NCI-H1092 treated with DMSO at 0.1 percent for 48 hours (cell line): Measurements from ENCODE around the gene PPM1L.
"Not testable (repeated sequence)": the region's sequence is repeated elsewhere in the genome, so short reads cannot be mapped to it uniquely, and the experiment has no call there.

Experiments used
- DNase-seq: peaks from one replicate; lab custom pipeline; 2025; lab: John Stamatoyannopoulos, UW

PPM1L gene

DNA sequence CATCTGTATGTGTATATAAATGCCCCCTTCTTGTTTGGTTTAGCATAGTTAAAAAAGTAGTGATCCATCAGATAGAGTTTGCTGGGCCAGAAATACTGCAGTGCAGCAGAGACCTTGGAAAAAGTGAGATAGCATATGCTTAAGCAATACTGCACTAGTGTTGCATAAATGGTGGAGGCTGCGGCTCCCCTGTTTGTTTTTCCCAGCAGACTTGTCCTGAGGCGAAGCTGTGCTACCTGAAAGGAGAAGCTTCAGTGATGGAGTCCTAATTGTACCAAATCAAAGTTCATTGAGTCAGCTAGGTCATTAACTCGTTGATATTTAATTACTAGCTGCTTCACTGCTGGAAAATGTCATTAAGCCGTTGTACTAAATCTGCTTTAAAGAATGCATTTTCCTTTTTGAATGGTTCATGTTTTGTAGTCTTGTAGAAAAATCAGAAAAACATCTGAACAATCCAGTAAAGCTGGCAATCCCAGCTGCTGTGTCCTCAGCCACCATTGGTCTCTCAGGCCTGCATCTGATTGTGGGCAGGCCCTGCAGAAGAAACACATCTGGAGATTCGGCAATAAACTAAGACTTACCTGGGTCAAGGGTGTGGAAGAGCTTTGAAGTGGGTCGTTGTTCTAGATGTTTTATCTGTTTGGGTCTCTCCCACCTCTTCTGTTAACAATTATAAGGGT, 179.5 kb downstream of the PPM1L start:
- no peak for DNase-seq

DNA sequence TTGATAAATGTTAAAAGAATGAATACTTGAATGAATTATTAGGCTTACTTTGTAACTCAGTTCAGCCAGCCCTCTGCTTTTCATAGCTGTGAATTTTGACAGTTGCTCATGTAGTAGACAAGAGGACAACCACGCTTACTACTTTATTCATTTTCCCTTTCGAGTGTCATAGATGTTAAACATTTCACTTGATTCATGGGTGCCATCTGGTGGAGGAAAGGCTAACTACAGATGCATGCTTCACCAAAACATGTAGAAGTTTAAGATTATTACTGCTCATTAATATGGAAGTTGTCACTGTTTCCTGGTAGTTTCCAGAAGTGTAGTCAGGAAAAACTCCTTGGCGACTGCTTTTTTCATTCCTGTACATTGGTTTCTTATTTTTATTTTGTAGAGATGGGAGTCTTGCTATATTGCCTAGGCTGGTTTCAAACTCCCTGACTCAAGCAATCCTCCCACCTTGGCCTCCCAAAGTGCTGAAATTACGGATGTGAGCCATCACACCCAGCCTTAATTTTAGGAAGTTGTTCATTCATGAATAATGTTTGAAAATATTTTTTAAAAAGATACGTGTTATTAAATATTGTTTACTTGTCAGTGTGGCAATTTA, 186.0 kb downstream of the PPM1L start:
- no peak for DNase-seq

DNA sequence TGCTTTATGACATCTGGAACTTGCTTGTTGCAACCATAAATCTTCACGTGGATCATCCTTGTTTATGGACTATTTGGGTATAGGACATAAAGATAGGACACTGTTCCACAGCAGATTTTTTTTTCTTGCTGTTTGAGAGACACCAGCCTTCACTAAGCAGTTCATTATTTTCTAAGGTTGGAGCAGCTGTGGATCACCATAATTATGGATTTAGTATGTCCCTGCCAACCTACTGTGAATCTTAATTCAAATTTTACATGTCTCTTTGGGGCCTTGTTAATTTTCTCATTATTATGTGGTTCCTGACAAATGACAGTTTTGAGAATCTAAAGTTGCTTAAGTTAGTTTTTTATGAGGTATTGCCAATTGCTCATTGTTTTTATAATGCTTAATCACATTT, 188.0 kb downstream of the PPM1L start:
- DNase-seq, result no peak

DNA sequence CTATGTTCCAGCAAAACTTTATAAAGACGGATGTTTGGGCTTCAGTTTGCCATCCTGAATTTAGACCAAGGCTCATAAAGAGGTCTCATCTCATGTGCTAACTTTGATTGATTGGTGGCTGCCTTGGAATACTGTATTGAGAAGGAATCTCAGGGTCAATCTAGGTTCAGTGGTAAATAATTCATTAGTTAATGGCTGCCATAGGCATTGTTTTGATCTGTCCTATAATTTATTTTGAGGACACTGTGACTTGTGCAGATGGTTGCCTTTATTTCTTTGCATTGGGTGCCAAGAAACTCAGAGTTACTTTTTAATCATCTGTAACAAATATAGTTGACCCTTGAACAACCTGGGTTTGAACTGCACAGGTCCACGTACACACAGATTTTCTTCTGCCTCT, 189.3 kb downstream of the PPM1L start:
- DNase-seq, result no peak

DNA sequence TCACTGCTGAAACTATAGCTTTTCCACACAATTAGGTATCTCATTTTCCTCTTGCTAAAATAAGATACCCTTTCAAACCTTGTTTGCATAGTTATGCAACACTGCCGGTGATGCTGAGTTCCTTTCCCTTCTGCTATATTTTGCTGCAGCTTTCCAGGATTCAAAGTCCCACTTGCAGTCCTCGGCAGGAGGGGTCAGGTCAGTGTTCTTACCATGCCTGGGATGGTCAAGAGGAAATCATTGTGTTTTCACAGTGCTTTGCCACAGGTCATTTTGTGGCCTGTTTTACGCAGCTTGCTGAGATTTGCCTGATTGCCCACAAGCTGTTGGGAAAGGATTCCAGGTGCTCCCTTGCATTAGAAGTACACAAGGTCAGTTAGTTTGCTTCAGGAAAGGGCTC, 192.2 kb downstream of the PPM1L start:
- no peak for DNase-seq

DNA sequence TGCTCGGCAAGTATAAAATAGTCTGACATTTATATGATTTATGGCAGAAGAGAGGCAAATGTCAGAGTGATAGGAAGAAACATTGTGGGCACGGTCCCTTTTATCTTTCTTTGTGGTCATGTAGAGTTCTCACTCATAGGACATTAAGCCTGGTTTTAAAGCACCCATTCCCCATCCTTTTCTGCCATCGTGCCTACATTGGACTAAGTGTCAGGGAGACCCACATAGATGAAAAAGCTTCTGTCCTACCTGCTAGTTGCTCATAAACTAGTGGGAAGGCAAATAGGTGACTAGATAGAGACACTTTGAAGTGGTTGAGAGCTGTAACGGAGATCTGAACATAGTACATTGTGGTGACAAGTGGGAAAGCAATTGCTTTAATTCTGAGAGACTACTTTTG, 193.4 kb downstream of the PPM1L start:
- DNase-seq, result no peak

GRCh38 chr3:160950542-160950941, 194.5 kb downstream of the PPM1L start:
- DNase-seq, result no peak

DNA sequence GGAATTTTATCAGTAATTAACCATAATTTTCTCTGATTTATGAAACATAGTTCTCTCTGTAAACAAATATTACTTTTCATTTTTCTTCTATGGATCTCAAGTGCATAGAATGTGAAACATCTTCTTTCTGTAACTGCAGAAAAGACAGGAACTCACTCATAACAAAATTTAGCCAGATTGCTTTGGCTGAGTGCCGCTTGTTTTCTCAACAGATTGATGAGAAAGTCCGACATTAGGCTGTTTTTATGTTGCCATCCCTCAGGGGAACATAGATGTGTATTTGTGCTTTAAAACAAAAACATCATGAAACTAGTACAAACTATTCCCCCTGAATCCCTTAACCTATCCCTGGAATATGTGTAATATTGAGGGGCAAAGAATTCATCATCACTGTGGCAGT, 194.9 kb downstream of the PPM1L start:
- no peak for DNase-seq

DNA sequence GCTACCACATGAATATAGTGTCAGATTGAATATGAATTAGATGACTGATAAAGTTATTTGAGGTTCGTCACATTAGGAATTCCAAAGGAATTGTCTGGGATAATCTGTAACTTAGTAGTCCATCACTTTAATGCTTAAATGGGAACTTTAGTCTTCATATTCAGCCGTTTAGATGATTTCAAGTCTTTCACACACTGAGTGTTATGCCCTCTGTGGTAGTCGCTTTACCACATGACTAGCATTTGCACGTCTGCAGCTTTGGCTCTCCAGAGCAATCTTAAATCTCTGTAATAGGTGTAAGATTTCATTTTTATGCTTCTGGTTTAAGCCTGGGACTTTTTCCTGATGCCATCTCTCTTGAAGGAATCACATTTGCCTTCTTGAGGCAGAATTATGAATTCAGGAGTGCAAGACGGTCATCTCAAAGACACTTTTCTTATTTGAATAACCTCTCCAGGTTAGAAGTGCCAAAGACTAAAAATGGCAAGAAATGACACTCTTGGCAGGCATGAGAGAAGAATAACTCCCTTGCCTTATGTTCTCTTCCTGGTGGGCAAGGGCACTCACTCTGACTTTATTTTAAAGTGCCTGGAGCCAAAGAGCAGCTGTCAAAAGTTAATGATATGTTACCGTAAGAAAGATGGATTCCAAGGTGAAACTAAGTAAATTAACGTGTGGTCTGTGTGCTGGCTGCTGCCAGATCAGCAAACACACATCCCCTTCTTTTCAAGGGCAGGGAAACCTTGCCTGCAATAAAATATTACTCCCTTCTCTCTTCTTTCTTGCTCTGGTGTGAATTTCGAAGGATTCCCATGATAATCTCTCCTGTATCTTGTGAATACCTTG, 195.8 kb downstream of the PPM1L start:
- DNase-seq, result no peak

GRCh38 chr3:160953686-160954085, 197.7 kb downstream of the PPM1L start:
- no peak for DNase-seq

GRCh38 chr3:160956785-160957184, 200.8 kb downstream of the PPM1L start:
- no peak for DNase-seq

DNA sequence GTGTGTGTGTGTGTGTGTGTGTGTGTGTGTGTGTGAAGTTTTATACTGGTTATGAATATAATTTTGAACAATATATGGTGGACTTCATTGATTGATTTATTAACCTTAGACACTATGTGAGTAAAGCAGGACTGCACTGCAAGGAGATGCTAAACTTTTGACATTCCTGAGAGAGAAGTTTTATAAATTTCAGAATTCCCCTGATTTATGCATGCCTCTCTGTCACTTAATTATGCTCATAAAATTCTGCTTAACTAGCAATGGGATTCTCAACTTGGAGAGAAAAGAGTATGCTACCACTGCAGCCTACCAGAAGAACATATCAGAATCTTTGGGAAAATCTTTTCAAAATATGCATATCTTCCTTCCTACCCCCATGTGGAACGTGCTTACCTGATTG, 204.5 kb downstream of the PPM1L start:
- DNase-seq, result no peak

DNA sequence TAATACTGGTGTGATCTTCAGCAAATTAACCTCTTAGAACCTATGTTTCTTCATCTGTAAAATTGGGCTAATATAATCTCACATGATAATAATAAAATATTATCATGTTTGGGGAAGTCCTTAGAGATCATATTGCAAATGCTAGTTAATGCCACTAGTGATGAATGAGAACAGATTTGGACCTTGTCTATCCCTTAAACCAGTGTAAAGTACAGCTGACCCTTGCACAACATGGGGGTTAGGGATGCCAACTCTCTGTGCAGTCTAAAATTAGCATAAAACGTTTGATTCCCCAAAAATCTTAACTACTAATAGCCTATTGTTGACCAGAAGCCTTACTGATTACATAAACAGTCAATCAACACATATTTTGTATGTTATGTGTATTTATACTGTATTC, 207.9 kb downstream of the PPM1L start:
- no peak for DNase-seq

DNA sequence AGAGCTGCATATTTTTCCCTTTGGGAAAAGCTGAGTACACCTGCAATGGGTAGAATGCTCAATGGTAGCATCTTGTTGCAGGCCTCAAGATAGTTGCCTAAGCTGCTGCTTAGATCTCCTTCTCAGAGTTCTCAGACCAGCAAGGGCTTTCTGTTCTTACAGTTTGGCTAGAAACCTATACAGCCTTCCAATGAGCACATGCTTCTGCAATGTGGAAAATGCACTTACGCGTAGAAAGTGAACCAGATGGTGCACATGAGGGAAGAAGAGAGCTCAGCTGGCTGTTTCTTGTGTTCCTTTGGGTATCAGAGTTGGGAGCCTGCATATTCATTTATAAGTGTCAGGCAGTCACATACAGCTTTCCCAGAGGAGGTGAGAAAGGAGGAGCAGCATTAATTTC, 212.7 kb downstream of the PPM1L start:
- DNase-seq, result no peak

GRCh38 chr3:160973067-160973809, 217.2 kb downstream of the PPM1L start:
- no peak for DNase-seq

DNA sequence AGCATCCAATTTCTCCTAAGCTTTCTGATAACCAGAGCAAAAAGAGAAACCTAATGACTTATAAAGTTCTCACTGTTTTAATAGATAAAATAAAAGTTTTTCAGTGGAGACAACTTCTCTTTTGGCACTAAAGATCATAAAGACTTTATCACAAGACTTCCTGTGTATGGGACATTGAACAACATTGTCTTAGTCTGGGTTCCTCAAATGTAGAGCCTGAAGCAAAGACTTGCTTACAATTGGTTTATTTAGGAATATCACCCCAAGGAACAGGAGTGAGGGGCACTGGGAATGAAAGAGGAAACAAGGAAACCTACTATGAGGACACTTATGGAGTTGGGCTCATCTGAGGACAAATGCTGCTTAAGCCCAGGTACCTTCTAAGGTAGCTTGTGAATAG, 221.7 kb downstream of the PPM1L start:
- DNase-seq, result no peak

DNA sequence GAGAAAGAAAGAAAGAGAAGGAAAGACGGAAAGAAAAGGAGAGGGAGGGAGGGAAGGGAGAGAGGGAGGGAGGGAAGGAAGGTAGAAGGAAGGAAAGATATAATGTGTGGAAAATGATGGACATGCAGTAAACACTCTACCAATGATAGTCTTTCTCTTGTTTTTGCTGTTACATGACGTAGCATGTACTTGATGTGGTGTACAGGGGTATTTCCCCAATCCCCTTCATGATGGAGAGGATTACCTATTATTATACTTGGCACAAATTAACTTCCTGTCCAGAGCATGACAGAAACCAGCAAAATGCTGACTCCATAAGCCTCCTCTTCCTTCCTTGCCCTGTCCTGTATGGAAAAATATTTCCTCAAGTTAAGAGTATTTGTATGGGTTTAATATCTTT, 224.7 kb downstream of the PPM1L start:
- DNase-seq, result no peak

GRCh38 chr3:160981217-160981938, 225.3 kb downstream of the PPM1L start:
- DNase-seq, result no peak

- no peak for DNase-seq
Measured at GRCh38 chr3:160982491-160982890, 226.5 kb downstream of the PPM1L start.

GRCh38 chr3:160983900-160984299, 227.9 kb downstream of the PPM1L start:
- not testable (repeated sequence) for DNase-seq

GRCh38 chr3:160986069-160986468, 230.0 kb downstream of the PPM1L start:
- no peak for DNase-seq
